ENCODE results near the gene CAPNS1.
"Not testable (repeated sequence)": the region's sequence is repeated elsewhere in the genome, so short reads cannot be mapped to it uniquely, and the experiment has no call there.

- TF ChIP-seq POLR2A, CTCF, EP300 (IDR thresholded peaks at IDR 0.05): not testable (repeated sequence)
Observed at GRCh38 chr19:36134867-36135266, 5.0 kb upstream of the CAPNS1 start.
